ENCODE measurements around the gene TMED6. TPM values are rescaled to one million over a fixed set of nuclear protein-coding genes. Genes with fewer than 3 reads are reported as not detected.

Gene TMED6
- total RNA-seq, 1 donor from 2014 or later = not detected

GRCh38 chr16:69326172-69326873, 25.3 kb downstream of the TMED6 start:
- Histone ChIP-seq H3K9ac (ENCODE audit: low read depth in 1 of 3, low read length in 3 of 3) (peak overlapping the region; percentile 11 to 71 (median 44)), H3K27me3 (ENCODE audit: control insufficient read depth in 3 of 3, insufficient read depth in 3 of 3, low read length in 3 of 3) (no peaks in the 10 kb centered on the region), H3K36me3 (ENCODE audit: control insufficient read depth in 3 of 3, insufficient read depth in 3 of 3, low read length in 3 of 3) (peaks cover 33 to 40% (median 37%) of the 10 kb centered on the region in 3 donors), H3K4me1 (ENCODE audit: control insufficient read depth in 3 of 3, insufficient read depth in 3 of 3, low read length in 3 of 3) (peaks cover 40 to 68% (median 63%) of the 10 kb centered on the region in 3 donors), H3K27ac (ENCODE audit: low read depth, low read length) (peak overlapping the region; percentile 86), H3K4me3 (ENCODE audit: low read length in 3 of 3) (peak overlapping the region; percentile 41 to 57 (median 48)), H3K9me3 (ENCODE audit: control insufficient read depth in 3 of 3, low read length in 3 of 3) (no peaks in the 10 kb centered on the region)

GRCh38 chr16:69325784-69326171, 25.8 kb downstream of the TMED6 start:
- peak overlapping the region; percentile 30 to 57 (median 48) for H3K4me3 ChIP-seq (ENCODE audit: low read length in 3 of 3)
- H3K36me3 ChIP-seq (ENCODE audit: control insufficient read depth in 3 of 3, insufficient read depth in 3 of 3, low read length in 3 of 3) = peaks cover 39 to 45% (median 43%) of the 10 kb centered on the region in 3 donors
- H3K9me3 ChIP-seq (ENCODE audit: control insufficient read depth in 3 of 3, low read length in 3 of 3) = no peaks in the 10 kb centered on the region
- H3K4me1 ChIP-seq (ENCODE audit: control insufficient read depth in 3 of 3, insufficient read depth in 3 of 3, low read length in 3 of 3) = peaks cover 40 to 68% (median 60%) of the 10 kb centered on the region in 3 donors
- peak overlapping the region in 2 of 3 donors; percentile 44 to 71 for H3K9ac ChIP-seq (ENCODE audit: low read depth in 1 of 3, low read length in 3 of 3)
- H3K27ac ChIP-seq (ENCODE audit: low read depth, low read length) = peak overlapping the region; percentile 86
- no peaks in the 10 kb centered on the region for H3K27me3 ChIP-seq (ENCODE audit: control insufficient read depth in 3 of 3, insufficient read depth in 3 of 3, low read length in 3 of 3)

- Histone ChIP-seq H3K36me3 (ENCODE audit: control insufficient read depth in 3 of 3, insufficient read depth in 3 of 3, low read length in 3 of 3) (peaks cover 49 to 56% (median 53%) of the 10 kb centered on the region in 3 donors), H3K27me3 (ENCODE audit: control insufficient read depth in 3 of 3, insufficient read depth in 3 of 3, low read length in 3 of 3) (no peaks in the 10 kb centered on the region), H3K9ac (ENCODE audit: low read depth in 1 of 3, low read length in 3 of 3) (peak overlapping the region in 1 of 3 donors; percentile 64), H3K9me3 (ENCODE audit: control insufficient read depth in 3 of 3, low read length in 3 of 3) (no peaks in the 10 kb centered on the region), H3K27ac (ENCODE audit: low read depth, low read length) (peak overlapping the region; percentile 86), H3K4me1 (ENCODE audit: control insufficient read depth in 3 of 3, insufficient read depth in 3 of 3, low read length in 3 of 3) (peaks cover 40 to 68% (median 58%) of the 10 kb centered on the region in 3 donors), H3K4me3 (ENCODE audit: low read length in 3 of 3) (peak overlapping the region in 1 of 3 donors; percentile 6)
Observed at GRCh38 chr16:69324585-69325253, 26.9 kb downstream of the TMED6 start.

GRCh38 chr16:69324013-69324531, 27.5 kb downstream of the TMED6 start:
- Histone ChIP-seq H3K27ac (ENCODE audit: low read depth, low read length) (peak overlapping the region; percentile 86), H3K27me3 (ENCODE audit: control insufficient read depth in 3 of 3, insufficient read depth in 3 of 3, low read length in 3 of 3) (no peaks in the 10 kb centered on the region), H3K4me1 (ENCODE audit: control insufficient read depth in 3 of 3, insufficient read depth in 3 of 3, low read length in 3 of 3) (peaks cover 34 to 62% (median 51%) of the 10 kb centered on the region in 3 donors), H3K4me3 (ENCODE audit: low read length in 3 of 3) (no peak overlapping the region), H3K9me3 (ENCODE audit: control insufficient read depth in 3 of 3, low read length in 3 of 3) (no peaks in the 10 kb centered on the region), H3K9ac (ENCODE audit: low read depth in 1 of 3, low read length in 3 of 3) (peak overlapping the region in 1 of 3 donors; percentile 64), H3K36me3 (ENCODE audit: control insufficient read depth in 3 of 3, insufficient read depth in 3 of 3, low read length in 3 of 3) (peaks cover 56 to 62% (median 60%) of the 10 kb centered on the region in 3 donors)

- Histone ChIP-seq H3K4me1 (ENCODE audit: control insufficient read depth in 3 of 3, insufficient read depth in 3 of 3, low read length in 3 of 3) (peaks cover 27 to 57% (median 45%) of the 10 kb centered on the region in 3 donors), H3K9me3 (ENCODE audit: control insufficient read depth in 3 of 3, low read length in 3 of 3) (no peaks in the 10 kb centered on the region), H3K27ac (ENCODE audit: low read depth, low read length) (peak overlapping the region; percentile 86)
Observed at GRCh38 chr16:69323415-69323814, 28.2 kb downstream of the TMED6 start.

GRCh38 chr16:69322343-69322742, 29.2 kb downstream of the TMED6 start:
- Histone ChIP-seq H3K4me1 (ENCODE audit: control insufficient read depth in 3 of 3, insufficient read depth in 3 of 3, low read length in 3 of 3) (peaks cover 20 to 52% (median 44%) of the 10 kb centered on the region in 3 donors), H3K36me3 (ENCODE audit: control insufficient read depth in 3 of 3, insufficient read depth in 3 of 3, low read length in 3 of 3) (peaks cover 65 to 70% (median 67%) of the 10 kb centered on the region in 3 donors), H3K9me3 (ENCODE audit: control insufficient read depth in 3 of 3, low read length in 3 of 3) (no peaks in the 10 kb centered on the region), H3K27me3 (ENCODE audit: control insufficient read depth in 3 of 3, insufficient read depth in 3 of 3, low read length in 3 of 3) (no peaks in the 10 kb centered on the region), H3K27ac (ENCODE audit: low read depth, low read length) (no peak overlapping the region), H3K4me3 (ENCODE audit: low read length in 3 of 3) (no peak overlapping the region), H3K9ac (ENCODE audit: low read depth in 1 of 3, low read length in 3 of 3) (no peak overlapping the region)

More at GRCh38 chr16:69323415-69323814, 28.2 kb downstream of the TMED6 start:
- Histone ChIP-seq H3K9ac (ENCODE audit: low read depth in 1 of 3, low read length in 3 of 3) (peak overlapping the region in 1 of 3 donors; percentile 54), H3K27me3 (ENCODE audit: control insufficient read depth in 3 of 3, insufficient read depth in 3 of 3, low read length in 3 of 3) (no peaks in the 10 kb centered on the region), H3K36me3 (ENCODE audit: control insufficient read depth in 3 of 3, insufficient read depth in 3 of 3, low read length in 3 of 3) (peaks cover 62 to 69% (median 66%) of the 10 kb centered on the region in 3 donors), H3K4me3 (ENCODE audit: low read length in 3 of 3) (no peak overlapping the region)

GRCh38 chr16:69321080-69321479, 30.5 kb downstream of the TMED6 start:
- Histone ChIP-seq H3K36me3 (ENCODE audit: control insufficient read depth in 3 of 3, insufficient read depth in 3 of 3, low read length in 3 of 3) (peaks cover 75 to 80% (median 77%) of the 10 kb centered on the region in 3 donors), H3K27ac (ENCODE audit: low read depth, low read length) (no peak overlapping the region), H3K27me3 (ENCODE audit: control insufficient read depth in 3 of 3, insufficient read depth in 3 of 3, low read length in 3 of 3) (no peaks in the 10 kb centered on the region), H3K4me3 (ENCODE audit: low read length in 3 of 3) (no peak overlapping the region), H3K9me3 (ENCODE audit: control insufficient read depth in 3 of 3, low read length in 3 of 3) (no peaks in the 10 kb centered on the region), H3K9ac (ENCODE audit: low read depth in 1 of 3, low read length in 3 of 3) (no peak overlapping the region), H3K4me1 (ENCODE audit: control insufficient read depth in 3 of 3, insufficient read depth in 3 of 3, low read length in 3 of 3) (peaks cover 8 to 49% (median 40%) of the 10 kb centered on the region in 3 donors)

GRCh38 chr16:69320740-69321073, 30.9 kb downstream of the TMED6 start:
- Histone ChIP-seq H3K4me3 (ENCODE audit: low read length in 3 of 3) (no peak overlapping the region), H3K36me3 (ENCODE audit: control insufficient read depth in 3 of 3, insufficient read depth in 3 of 3, low read length in 3 of 3) (peaks cover 78 to 84% (median 79%) of the 10 kb centered on the region in 3 donors), H3K27me3 (ENCODE audit: control insufficient read depth in 3 of 3, insufficient read depth in 3 of 3, low read length in 3 of 3) (no peaks in the 10 kb centered on the region), H3K4me1 (ENCODE audit: control insufficient read depth in 3 of 3, insufficient read depth in 3 of 3, low read length in 3 of 3) (peaks cover 4 to 49% (median 36%) of the 10 kb centered on the region in 3 donors), H3K9me3 (ENCODE audit: control insufficient read depth in 3 of 3, low read length in 3 of 3) (no peaks in the 10 kb centered on the region), H3K9ac (ENCODE audit: low read depth in 1 of 3, low read length in 3 of 3) (no peak overlapping the region), H3K27ac (ENCODE audit: low read depth, low read length) (no peak overlapping the region)

GRCh38 chr16:69319826-69320739, 31.5 kb downstream of the TMED6 start:
- Histone ChIP-seq H3K4me3 (ENCODE audit: low read length in 3 of 3) (no peak overlapping the region), H3K27ac (ENCODE audit: low read depth, low read length) (no peak overlapping the region), H3K36me3 (ENCODE audit: control insufficient read depth in 3 of 3, insufficient read depth in 3 of 3, low read length in 3 of 3) (peaks cover 78 to 88% (median 81%) of the 10 kb centered on the region in 3 donors), H3K27me3 (ENCODE audit: control insufficient read depth in 3 of 3, insufficient read depth in 3 of 3, low read length in 3 of 3) (no peaks in the 10 kb centered on the region), H3K9me3 (ENCODE audit: control insufficient read depth in 3 of 3, low read length in 3 of 3) (no peaks in the 10 kb centered on the region), H3K9ac (ENCODE audit: low read depth in 1 of 3, low read length in 3 of 3) (no peak overlapping the region), H3K4me1 (ENCODE audit: control insufficient read depth in 3 of 3, insufficient read depth in 3 of 3, low read length in 3 of 3) (peaks cover 2 to 45% (median 34%) of the 10 kb centered on the region in 3 donors)

Measured in skeletal muscle tissue (tissue), 4 donors.